ENCODE results near the gene KCNIP4. TPM values are rescaled to one million over a fixed set of nuclear protein-coding genes. Genes with fewer than 3 reads are reported as not detected.

Gene KCNIP4
- total RNA-seq, 6 experiments from 2014 or later: not detected

DNA sequence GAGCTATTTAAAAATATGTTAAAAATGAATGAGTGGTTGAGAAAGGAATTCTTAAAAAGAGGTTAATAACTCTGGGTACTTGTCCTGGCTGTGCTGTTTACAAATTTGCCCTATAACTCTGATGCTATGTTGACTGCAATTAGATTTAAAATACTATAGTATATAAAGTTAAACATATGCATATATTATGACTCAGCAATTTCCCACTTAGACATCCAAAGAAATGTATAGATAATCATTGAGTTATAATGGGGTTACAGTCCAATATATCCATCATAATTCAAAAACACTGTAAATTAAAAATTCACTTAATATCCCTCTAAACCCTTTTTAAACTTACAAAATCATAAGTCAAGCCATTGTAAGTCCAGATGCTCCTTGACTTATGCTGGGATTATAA is 818.0 kb downstream of the KCNIP4 start:
- H3K9me3 ChIP-seq: no peaks in the 10 kb centered on the region
- H3K4me1 ChIP-seq: no peaks in the 10 kb centered on the region
- no peak overlapping the region for H3K4me3 ChIP-seq
- no peak for ATAC-seq
- TF ChIP-seq, protein P1, sequence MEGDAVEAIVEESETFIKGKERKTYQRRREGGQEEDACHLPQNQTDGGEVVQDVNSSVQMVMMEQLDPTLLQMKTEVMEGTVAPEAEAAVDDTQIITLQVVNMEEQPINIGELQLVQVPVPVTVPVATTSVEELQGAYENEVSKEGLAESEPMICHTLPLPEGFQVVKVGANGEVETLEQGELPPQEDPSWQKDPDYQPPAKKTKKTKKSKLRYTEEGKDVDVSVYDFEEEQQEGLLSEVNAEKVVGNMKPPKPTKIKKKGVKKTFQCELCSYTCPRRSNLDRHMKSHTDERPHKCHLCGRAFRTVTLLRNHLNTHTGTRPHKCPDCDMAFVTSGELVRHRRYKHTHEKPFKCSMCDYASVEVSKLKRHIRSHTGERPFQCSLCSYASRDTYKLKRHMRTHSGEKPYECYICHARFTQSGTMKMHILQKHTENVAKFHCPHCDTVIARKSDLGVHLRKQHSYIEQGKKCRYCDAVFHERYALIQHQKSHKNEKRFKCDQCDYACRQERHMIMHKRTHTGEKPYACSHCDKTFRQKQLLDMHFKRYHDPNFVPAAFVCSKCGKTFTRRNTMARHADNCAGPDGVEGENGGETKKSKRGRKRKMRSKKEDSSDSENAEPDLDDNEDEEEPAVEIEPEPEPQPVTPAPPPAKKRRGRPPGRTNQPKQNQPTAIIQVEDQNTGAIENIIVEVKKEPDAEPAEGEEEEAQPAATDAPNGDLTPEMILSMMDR (IDR thresholded peaks at IDR 0.05): no peak
- no peak for TF ChIP-seq POLR2A (IDR thresholded peaks at IDR 0.05)
- DNase-seq: no peak
- H3K27me3 ChIP-seq: no peaks in the 10 kb centered on the region
- H3K36me3 ChIP-seq: no peaks in the 10 kb centered on the region
- intact Hi-C loops (cut with DNase I): no loop called here
- H3K27ac ChIP-seq: no peak overlapping the region

DNA sequence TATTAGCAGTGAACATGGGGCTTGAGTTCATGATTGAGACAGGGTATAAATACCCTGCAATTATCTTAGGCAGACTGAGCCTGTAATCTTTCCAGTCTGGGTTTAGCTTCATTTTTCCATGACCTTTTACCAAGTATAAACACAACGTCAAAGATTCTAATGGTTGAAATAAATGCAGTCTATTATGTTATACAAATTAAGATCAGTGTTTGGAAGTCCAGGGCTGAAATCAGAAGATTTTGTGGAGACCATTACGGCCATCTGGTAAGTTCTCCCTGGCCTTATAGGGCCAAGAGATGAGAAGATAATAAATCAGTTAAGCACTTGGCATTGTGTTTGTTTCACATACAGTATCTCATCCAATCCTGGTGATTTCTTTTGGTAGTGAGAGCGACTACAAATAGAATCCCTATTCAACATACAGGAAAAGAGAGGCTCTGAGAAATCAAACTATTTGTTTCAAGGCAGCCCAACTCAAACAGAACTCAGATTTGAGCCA is 822.5 kb downstream of the KCNIP4 start:
- 30% methylated on average over 3 of the region's 3 CpGs for WGBS (ENCODE audit: insufficient coverage, low coverage, low lambda C conversion rate, missing lambda C conversion rate)
- ATAC-seq: no peak
- no peak for TF ChIP-seq POLR2A (IDR thresholded peaks at IDR 0.05)
- TF ChIP-seq, protein P1 (IDR thresholded peaks at IDR 0.05): no peak
- Histone ChIP-seq H3K9me3 (no peaks in the 10 kb centered on the region), H3K27me3 (no peaks in the 10 kb centered on the region), H3K4me3 (no peak overlapping the region), H3K4me1 (no peaks in the 10 kb centered on the region), H3K36me3 (no peaks in the 10 kb centered on the region), H3K27ac (no peak overlapping the region)
- intact Hi-C loops (cut with DNase I): no loop called here
- no peak for DNase-seq

DNA sequence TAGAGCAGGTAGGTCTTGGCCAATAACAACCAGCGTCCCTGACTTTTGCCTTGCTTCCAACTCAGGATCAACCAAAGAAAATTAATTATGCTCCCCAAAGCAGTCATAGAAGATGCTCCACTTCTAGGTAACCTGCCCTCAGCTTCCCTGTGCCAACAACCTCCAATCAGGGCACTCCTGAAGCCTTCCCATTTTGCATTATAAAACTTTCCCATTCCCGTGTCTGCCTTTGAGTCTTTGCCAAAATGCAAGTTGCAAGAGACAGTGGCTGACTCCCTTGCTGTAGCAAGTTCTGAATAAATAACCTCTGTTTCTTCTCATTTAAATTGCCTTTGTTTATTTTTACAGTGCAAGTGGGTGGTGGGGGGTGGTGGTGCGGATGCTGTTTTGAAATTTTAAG is 830.3 kb downstream of the KCNIP4 start:
- no peak overlapping the region for H3K27ac ChIP-seq
- H3K4me1 ChIP-seq: no peaks in the 10 kb centered on the region
- ATAC-seq (no peak), DNase-seq (no peak)
- H3K4me3 ChIP-seq: no peak overlapping the region
- no peaks in the 10 kb centered on the region for H3K36me3 ChIP-seq
- no peaks in the 10 kb centered on the region for H3K27me3 ChIP-seq
- TF ChIP-seq, protein P1 (IDR thresholded peaks at IDR 0.05): no peak
- no peak for TF ChIP-seq POLR2A (IDR thresholded peaks at IDR 0.05)
- intact Hi-C loops (cut with DNase I): no loop called here
- 42% methylated on average over 3 of the region's 3 CpGs for WGBS (ENCODE audit: insufficient coverage, low coverage, low lambda C conversion rate, missing lambda C conversion rate)
- H3K9me3 ChIP-seq: no peaks in the 10 kb centered on the region

- no peak for ATAC-seq
- 56% methylated on average over 6 of the region's 7 CpGs for WGBS (ENCODE audit: insufficient coverage, low coverage, low lambda C conversion rate, missing lambda C conversion rate)
Measured at GRCh38 chr4:21117541-21118180, 830.9 kb downstream of the KCNIP4 start.

More at GRCh38 chr4:21117541-21118180, 830.9 kb downstream of the KCNIP4 start:
- Histone ChIP-seq H3K27ac (no peak overlapping the region), H3K36me3 (no peaks in the 10 kb centered on the region), H3K9me3 (no peaks in the 10 kb centered on the region), H3K27me3 (no peaks in the 10 kb centered on the region), H3K4me1 (no peaks in the 10 kb centered on the region), H3K4me3 (no peak overlapping the region)
- no peak for DNase-seq
- intact Hi-C loops (cut with DNase I): no loop called here
- TF ChIP-seq POLR2A (IDR thresholded peaks at IDR 0.05): no peak
- TF ChIP-seq, protein P1 (IDR thresholded peaks at IDR 0.05): no peak
